Measurements from ENCODE around the gene KLKB1. TPM values are rescaled to one million over a fixed set of nuclear protein-coding genes. Genes with fewer than 3 reads are reported as not detected.

KLKB1 gene
- total and polyA plus RNA-seq, 7 donors = 0.29 to 0.91 (median 0.47) TPM; not detected in 1

GRCh38 chr4:186307916-186308315 lies 80.6 kb downstream of the KLKB1 start:
- no peak for TF ChIP-seq CTCF (IDR thresholded peaks at IDR 0.05)
- 54 to 63% (median 56%) methylated on average over 3 of the region's 3 CpGs for WGBS, 3 donors
- no peak for ATAC-seq
- Histone ChIP-seq H3K9me3 (no peaks in the 10 kb centered on the region), H3K27ac (no peak overlapping the region), H3K27me3 (ENCODE audit: insufficient read depth in 3 of 3, low read length in 2 of 3) (peaks cover 0 to 22% (median 2%) of the 10 kb centered on the region in 3 donors), H3K4me1 (no peaks in the 10 kb centered on the region), H3K36me3 (ENCODE audit: insufficient read depth in 1 of 2, low read depth in 1 of 2) (no peaks in the 10 kb centered on the region), H3K4me3 (no peak overlapping the region)
- intact Hi-C loops (cut with DNase I) = no loop called here
- DNase-seq = no peak

Other genes starting within 250 kb of the KLKB1 start
- 1 to 10 TPM; 1.0 to 4.0 (median 1.7) TPM for gene TLR3, start 158.4 kb upstream of the KLKB1 start, total RNA-seq
- under 1 TPM; 0.49 to 0.66 (median 0.49) TPM for gene TLR3, start 158.4 kb upstream of the KLKB1 start, polyA plus RNA-seq
- gene FAM149A, start 122.8 kb upstream of the KLKB1 start, total RNA-seq = 1 to 10 TPM; 3.3 to 9.0 (median 7.8) TPM
- gene FAM149A, start 122.8 kb upstream of the KLKB1 start, polyA plus RNA-seq = 1 to 10 TPM; 1.0 to 5.8 (median 3.4) TPM
- gene CYP4V2, start 35.9 kb upstream of the KLKB1 start, total RNA-seq = 1 to 10 TPM; 3.9 to 6.8 (median 4.8) TPM
- gene CYP4V2, start 35.9 kb upstream of the KLKB1 start, polyA plus RNA-seq = 1 to 10 TPM; 2.6 to 5.1 (median 5.0) TPM
- gene F11, start 38.7 kb downstream of the KLKB1 start, total RNA-seq = under 1 TPM in 1 of 4 donors, not detected in 3; 0.22 TPM
- under 1 TPM in 2 of 3 donors, not detected in 1; 0.08 to 0.19 TPM for gene F11, start 38.7 kb downstream of the KLKB1 start, polyA plus RNA-seq

Measured in psoas muscle (tissue), 8 donors.